ENCODE results near the gene CCR6. TPM values are rescaled to one million over a fixed set of nuclear protein-coding genes. Genes with fewer than 3 reads are reported as not detected.

The CCR6 gene
- total and polyA plus RNA-seq, 2 of the 8 experiments (the other 6 are each of a cell fraction or from before 2014, with no cell fraction given), result 0.06 TPM; not detected in 1

GRCh38 chr6:167113935-167114910 lies 8.7 kb upstream of the CCR6 start (continued):
- TF ChIP-seq E2F6 (IDR thresholded peaks at IDR 0.05) (no peak), RBBP5 (IDR thresholded peaks at IDR 0.05; ENCODE audit: borderline replicate concordance, low read depth, low read length) (no peak), PHF8 (conservative IDR thresholded peaks at IDR 0.05; ENCODE audit: low read depth, low read length) (no peak)

All from H1 (cell line).